Thyroid gland (tissue), 4 donors: ENCODE measurements around the gene GPR15LG.

Experiments used
- CTCF ChIP-seq, 6 experiments: fragments of 200-600 bp in 3 of 6; fragments of 450-650 bp in 3 of 6; sonication (generic) in 3 of 6; IDR thresholded peaks; one replicate each; pipeline ENCODE4 v1.5.1; 2016 to 2019; ENCODE audit warnings: antibody characterized with exemption in 6 of 6, mild to moderate bottlenecking in 2 of 6, inconsistent platforms in 1 of 6, moderate library complexity in 1 of 6
- POLR2A ChIP-seq, 2 donors: fragments of 450-650 bp; IDR thresholded peaks; one replicate each; pipeline ENCODE4 v1.6.1; 2017; ENCODE audit warnings: antibody characterized with exemption in 2 of 2, mild to moderate bottlenecking in 2 of 2, moderate library complexity in 1 of 2

GRCh38 chr10:84225427-84226173 is 52.0 kb downstream of the GPR15LG start, which contains the start of gene LRIT2:
- TF ChIP-seq POLR2A (IDR thresholded peaks at IDR 0.05), result no peak
- TF ChIP-seq CTCF (IDR thresholded peaks at IDR 0.05), result no peak
